Stimulated activated CD4-positive, alpha-beta T cell treated with anti-CD3 and anti-CD28 coated beads, TNF-alpha, amount 100 ng/mL, for 48 hours (primary cell): ENCODE data around the gene RACK1.

Source experiments
- DNase-seq, 3 donors: peaks; one replicate each; pipeline ENCODE4 v3.0.0-alpha.2; 2020; ENCODE audit warnings: low read depth in 3 of 3

RACK1 gene

GRCh38 chr5:181259974-181260719 is 16.4 kb upstream of the RACK1 start:
- no peak for DNase-seq

DNA sequence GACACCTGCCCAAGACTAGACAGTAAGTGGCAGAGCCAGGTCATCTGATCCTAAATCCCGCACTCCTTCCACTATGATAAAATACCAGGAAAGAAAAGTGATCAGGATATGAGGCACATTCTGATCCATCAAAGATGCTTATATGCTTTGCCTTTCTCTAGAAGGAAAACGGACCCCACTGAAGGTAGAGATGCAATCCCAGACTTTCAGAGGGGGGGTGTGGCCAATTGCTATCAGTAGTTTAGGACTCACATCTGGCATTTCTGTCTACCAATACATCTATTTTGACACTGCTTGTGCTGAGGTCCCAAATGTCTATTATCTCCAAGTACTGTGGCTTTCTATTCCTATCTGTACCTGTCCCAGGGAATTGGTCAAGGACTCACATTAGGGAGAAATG is 15.6 kb upstream of the RACK1 start:
- no peak for DNase-seq

DNA sequence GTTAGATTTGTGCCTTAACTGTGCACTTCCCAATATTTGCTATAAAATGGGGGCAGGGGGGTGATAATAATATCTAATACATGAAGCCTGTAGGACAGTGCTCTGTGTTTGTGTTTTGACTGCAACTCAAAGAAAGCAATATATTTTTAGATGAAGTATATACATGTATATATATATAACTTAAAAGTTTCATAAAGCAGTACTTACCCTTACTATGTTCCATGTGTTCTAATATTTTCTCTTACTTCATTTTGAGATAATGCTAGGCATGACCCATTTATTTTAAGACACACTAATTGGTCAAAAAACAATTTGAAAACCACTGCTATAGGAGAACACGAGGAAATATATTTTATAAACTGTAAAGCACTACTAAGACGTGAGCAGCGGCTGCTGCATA is 14.9 kb upstream of the RACK1 start:
- DNase-seq, result no peak

- no peak for DNase-seq
Measured at GRCh38 chr5:181255836-181256578, 12.3 kb upstream of the RACK1 start.

- DNase-seq, result no peak
Measured at GRCh38 chr5:181255276-181255675, 11.6 kb upstream of the RACK1 start.

- DNase-seq, result no peak
Measured at GRCh38 chr5:181248277-181248676, 4.6 kb upstream of the RACK1 start.

DNA sequence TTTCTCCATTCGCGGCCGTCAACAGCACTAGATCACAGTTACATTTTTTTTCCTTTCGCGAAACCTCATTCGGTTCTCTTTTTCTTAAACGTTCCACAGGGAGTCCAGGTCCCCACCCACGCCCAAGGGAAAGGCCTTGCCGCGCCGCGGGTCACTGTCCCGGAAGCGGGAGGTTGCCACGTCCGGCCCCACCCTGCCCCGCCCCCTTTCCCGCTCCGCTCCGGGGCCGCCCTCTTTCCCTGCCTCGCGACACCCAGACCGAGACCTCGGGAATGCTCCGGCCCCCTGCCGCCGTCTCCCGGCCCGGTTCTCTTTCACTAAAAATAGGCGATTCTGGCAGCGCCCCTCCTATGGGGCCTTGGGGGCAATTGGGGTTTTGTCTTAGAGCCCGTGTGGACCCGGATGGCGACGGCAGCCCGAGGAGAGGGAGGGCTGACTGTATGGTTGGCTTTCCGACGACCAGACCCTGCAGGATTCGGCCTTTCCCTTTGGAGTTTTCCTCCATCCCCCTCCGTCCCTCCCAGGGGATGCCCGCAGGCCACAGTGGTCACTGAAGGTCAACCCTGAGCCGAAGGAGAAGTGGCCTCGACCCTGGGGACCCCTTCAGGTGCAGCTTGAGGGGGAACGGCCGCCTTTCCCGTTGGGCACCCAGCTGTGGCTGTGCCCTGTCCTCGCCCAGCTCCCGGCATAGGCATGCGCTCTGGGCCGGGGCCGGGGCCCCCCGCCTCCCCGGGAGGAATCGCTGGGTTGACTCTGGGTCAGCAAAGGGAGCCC is 2.8 kb upstream of the RACK1 start:
- DNase-seq, result peak; percentile 75 to 81 (median 75)

- no peak for DNase-seq
Measured at GRCh38 chr5:181245427-181246275, 1.9 kb upstream of the RACK1 start.

DNA sequence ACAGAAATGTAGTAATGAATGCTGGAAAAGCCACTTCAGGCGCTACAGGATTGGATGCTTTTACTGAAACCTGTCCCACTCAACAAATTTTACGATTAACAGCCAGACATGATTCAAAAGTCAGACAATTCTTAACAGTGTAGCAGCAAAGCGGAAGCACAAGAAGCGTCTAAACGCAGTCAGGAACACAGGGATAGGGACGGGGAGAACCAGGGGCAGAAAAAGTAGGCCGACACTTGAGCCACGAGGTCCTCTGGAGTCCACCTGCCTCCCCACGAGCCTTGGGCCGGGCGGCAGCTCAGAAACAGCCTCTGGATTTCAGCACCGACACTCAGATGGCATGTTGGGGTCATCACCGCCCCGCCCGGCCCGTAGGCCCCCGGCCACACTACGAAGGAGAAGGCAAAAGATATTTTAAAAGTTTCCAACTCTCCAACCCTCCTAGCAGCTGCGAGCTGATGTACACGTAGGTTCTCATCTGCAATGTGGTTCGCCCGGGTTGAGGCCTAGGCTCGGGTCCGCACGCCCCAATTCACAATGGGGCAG is 615 bp downstream of the RACK1 start:
- DNase-seq, result no peak

DNA sequence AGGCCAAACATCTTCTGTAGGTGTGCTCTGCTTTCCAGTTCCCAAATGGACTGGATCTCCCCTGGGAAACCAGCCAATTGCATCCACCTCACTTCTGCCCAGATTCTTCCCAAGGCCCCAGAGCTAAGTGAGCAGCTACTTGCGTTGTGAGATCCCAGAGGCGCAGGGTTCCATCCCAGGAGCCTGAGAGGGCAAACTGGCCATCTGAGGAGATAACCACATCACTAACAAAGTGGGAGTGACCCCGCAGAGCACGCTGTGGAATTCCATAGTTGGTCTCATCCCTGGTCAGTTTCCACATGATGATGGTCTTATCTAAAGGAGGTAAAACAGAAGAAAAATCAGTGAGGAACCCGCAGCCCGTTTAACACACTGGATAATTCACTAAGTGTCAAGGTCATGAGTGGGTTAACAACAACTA is 1.7 kb downstream of the RACK1 start:
- DNase-seq, result no peak

DNA sequence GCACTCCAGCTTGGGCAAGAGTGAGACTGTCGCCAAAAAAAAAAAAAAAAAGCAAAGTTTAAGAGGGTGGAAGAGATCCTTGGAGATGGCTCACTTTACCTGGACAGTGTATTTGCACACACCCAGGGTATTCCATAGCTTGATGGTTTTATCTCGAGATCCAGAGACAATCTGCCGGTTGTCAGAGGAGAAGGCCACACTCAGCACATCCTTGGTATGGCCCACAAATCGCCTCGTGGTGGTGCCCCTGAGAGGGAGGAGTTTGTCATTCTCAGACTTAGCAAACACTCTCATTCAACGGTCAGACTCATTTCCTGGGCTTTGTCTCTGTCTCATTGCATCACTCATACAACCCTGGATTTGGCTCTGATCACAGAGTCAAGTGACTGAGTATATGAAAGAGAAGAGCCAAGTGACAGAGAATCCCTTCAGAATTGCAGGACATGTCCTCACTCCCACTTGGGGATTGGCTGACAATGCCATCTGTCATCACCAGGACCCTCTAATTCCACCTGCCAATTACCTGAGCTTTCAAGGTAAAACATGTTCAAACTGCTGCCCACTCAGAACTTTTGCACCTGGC is 2.2 kb downstream of the RACK1 start:
- DNase-seq, result no peak

- no peak for DNase-seq
Measured at GRCh38 chr5:181239062-181239663, 4.5 kb downstream of the RACK1 start.

GRCh38 chr5:181237729-181238385 is 5.8 kb downstream of the RACK1 start:
- no peak for DNase-seq

GRCh38 chr5:181236954-181237641 is 6.6 kb downstream of the RACK1 start:
- DNase-seq, result no peak

DNA sequence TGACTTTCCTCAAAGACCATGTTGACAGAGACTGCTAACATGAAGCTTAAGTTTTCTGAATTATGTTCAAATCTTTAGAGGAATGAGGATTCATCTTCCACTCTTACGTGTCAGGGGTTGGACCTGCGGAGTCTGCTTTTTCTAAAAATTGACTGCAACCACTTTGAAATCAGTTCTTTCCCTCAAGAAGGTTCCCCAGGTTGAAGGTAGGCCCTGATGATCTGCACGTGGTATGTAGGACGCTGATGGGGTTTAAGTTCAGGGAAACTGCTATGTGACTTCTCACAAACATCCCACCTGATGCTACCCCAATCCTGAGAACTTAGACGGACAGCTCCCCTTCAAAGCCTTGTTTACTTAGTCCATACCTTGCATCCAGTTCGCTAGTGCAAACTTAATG is 7.2 kb downstream of the RACK1 start:
- DNase-seq, result no peak

DNA sequence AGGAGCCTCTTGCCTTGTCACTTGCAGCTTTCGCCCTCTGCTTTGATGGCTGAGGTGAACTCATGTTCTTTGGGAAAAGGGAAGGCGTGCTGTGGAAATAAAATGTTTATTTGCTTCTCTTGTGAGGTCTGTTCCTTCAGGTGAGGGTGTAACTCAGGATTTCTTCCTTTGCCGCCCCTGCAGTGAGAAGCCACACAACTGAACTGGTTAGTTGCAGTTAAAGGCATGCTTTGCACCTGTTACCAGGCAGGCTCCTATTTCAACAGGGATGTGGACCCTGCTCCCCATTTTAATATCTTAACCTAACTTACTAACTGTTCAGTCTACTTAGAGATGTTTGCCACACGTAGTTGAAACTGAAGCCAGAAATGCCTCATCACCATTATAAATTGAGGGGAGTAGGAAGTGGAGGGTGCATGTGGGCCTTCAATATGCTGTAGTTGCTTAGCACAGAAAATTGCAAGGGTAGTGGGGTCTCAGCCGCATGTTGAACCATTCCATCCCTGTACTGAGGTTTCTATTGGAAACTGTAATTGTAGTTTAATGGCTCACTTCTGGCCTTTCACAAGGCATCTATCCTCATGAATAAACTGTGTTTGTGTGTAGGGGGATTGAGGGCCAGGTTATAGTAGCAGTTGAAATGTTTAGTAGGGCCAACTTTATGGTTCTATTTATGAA is 7.9 kb downstream of the RACK1 start:
- no peak for DNase-seq

DNA sequence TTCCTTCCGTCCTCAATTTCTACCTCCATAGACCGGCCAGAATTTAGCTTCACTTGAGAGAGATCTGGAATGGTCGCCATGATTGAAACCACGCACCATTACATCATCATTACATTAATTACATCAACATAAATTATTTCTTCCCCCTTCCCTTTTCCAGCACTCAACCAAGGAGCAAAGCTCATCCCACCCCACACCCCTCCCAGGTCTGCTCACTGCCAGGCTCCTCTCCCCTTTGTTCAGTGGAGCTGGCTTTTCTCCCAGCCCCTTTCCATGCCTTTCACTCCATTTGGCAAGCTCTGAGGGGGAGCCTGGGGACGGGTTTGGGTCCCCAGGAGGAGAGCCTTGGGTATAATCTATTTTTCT is 8.4 kb downstream of the RACK1 start:
- no peak for DNase-seq

DNA sequence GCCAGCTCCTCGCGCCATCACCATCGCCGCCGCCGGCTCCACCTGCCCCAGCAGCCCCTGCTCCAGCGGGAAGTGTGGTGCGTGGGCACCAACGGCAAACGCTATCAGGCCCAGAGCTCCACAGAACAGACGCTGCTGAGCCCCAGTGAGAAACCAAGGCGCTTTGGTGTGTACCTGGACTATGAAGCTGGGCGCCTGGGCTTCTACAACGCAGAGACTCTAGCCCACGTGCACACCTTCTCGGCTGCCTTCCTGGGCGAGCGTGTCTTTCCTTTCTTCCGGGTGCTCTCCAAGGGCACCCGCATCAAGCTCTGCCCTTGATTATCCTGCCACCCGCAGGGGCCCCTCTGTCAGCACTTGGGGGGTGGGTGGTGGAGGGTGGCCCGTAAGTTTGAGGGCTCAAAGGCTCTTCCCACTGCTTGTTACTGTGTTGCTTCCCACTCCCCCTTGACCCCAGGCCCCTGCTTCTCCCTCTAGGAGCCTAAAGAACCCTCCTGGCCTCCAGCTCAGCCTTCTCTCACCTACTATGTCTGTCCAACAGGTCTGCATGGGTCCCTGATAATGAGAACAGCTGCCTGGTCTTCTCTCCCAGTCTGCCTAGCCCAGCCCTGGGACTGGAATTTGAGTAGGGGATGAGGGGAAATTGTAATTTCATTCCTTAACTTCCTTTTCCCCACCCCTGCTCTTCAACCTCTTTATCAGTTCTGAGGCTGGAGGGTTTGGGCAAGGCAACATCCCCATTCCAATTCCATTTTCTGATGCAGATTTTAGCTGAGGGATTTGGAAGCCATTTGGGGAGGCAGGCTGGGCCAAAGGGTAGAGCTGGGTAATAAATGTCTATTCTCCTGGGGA is 9.0 kb downstream of the RACK1 start:
- no peak for DNase-seq
